Measurements from ENCODE around the gene ATR. TPM values are rescaled to one million over a fixed set of nuclear protein-coding genes. Genes with fewer than 3 reads are reported as not detected.

The ATR gene
- total and polyA plus RNA-seq, 9 of the 15 experiments (the other 6 are each of a cell fraction or from before 2014, with no cell fraction given) = 18.0 to 37.8 (median 23.2) TPM

GRCh38 chr3:142498397-142499180 is 79.9 kb downstream of the ATR start:
- Histone ChIP-seq H3K4me3 (no peak overlapping the region), H3K9me1 (ENCODE audit: control insufficient read depth, insufficient read depth, low read length) (no peaks in the 10 kb centered on the region), H3K27ac (ENCODE audit: extremely low read depth, low read depth, low read length) (no peak overlapping the region), H3K36me3 (ENCODE audit: control insufficient read depth, insufficient read depth, low read length) (peaks cover 67% of the 10 kb centered on the region), H3K4me2 (ENCODE audit: insufficient read depth, low read length) (no peak overlapping the region), H2AFZ (ENCODE audit: low read depth, low read length) (no peak overlapping the region), H3K27me3 (ENCODE audit: control insufficient read depth in 2 of 2, insufficient read depth in 2 of 2, low read length in 2 of 2) (no peaks in the 10 kb centered on the region), H3K9ac (ENCODE audit: insufficient read depth in 1 of 2, low read depth in 2 of 2, low read length in 2 of 2) (no peak overlapping the region), H3K79me2 (ENCODE audit: control insufficient read depth, insufficient read depth, low read length) (no peaks in the 10 kb centered on the region), H4K20me1 (replicated peaks; ENCODE audit: control insufficient read depth, insufficient read depth, low read length) (no peaks in the 10 kb centered on the region), H3K9me3 (replicated peaks; ENCODE audit: control insufficient read depth, insufficient read depth, low read depth, low read length) (no peaks in the 10 kb centered on the region), H3K4me1 (replicated peaks in 1 of 2; ENCODE audit: control insufficient read depth in 2 of 2, insufficient read depth in 2 of 2, low read length in 2 of 2) (no peaks in the 10 kb centered on the region)
- DNase-seq (ENCODE audit: extremely low read depth in 1 of 4, low spot score in 3 of 4) = no peak
- no TSS peak for BruUV-seq (replicated peaks)
- ChIA-PET POLR2A (interaction anchor here (1.2 kb wide), 1 partner anchor 8 kb away, joined by 3 read pairs; no protein-coding TSS in a partner anchor), CTCF (ENCODE audit: low intra/inter-chr PET ratio) (no interaction called here)
- 74% methylated on average over 2 of the region's 2 CpGs for WGBS (ENCODE audit: insufficient coverage, low coverage, missing lambda C conversion rate)
- intact Hi-C loops (cut with micrococcal nuclease) = no loop called here
- TF ChIP-seq ZNF274 (IDR thresholded peaks at IDR 0.05; ENCODE audit: borderline replicate concordance, low read depth, low read length) = no peak
- no peak for TF ChIP-seq BCLAF1 (IDR thresholded peaks at IDR 0.05; ENCODE audit: borderline replicate concordance in 1 of 2, control insufficient read depth in 1 of 2, low read depth in 2 of 2, low read length in 1 of 2)
- no peak for TF ChIP-seq ZBED1 (IDR thresholded peaks at IDR 0.05)
- TF ChIP-seq NCOA4 (IDR thresholded peaks at IDR 0.05; ENCODE audit: partially characterized antibody) = no peak
- TF ChIP-seq TEAD1 (CRISPR knock-in tag; IDR thresholded peaks at IDR 0.05) = no peak
- no peak for TF ChIP-seq KDM4B (IDR thresholded peaks at IDR 0.05; ENCODE audit: borderline replicate concordance in 2 of 2, low read depth in 1 of 2)
- TF ChIP-seq PYGO2 (tag; IDR thresholded peaks at IDR 0.05) = no peak
- FAIRE-seq = no peak
- ATAC-seq = no peak
- in situ Hi-C loops (cut with MboI) = no loop called here
